ENCODE results near the gene AP1AR.

Gene AP1AR

DNA sequence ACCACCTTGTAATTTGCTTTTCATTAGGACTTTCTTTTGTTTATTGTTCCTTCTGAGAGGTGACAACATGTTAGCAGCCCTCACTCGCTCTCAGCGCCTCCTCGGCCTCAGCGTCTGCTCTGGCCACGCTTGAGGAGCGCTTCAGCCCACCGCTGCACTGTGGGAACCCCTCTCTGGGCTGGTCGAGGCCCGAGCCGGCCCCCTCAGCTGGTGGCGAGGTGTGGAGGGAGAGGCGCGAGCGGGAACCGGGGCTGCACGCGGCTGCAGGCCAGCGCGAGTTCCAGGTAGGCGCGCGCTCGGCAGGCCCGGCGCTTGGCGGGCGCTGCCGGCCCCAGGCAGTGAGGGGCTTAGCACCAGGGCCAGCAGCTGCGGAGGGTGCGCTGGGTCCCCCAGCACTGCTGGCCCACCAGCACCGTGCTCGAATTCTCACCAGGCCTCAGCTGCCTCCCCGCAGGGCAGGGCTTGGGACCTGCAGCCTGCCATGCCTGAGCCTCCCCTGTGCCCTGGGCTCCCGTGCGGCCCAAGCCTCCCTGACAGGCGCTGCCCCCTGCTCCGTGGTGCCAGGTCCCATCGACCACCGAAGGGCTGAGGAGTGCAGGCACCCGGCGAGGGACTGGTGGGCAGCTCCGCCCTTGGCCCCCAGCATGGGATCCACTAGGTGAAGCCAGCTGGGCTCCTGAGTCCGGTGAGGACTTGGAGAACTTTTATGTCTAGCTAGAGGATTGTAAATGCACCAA, 9.2 kb upstream of the AP1AR start:
- DNase-seq: no peak

- no peak for DNase-seq
Measured at GRCh38 chr4:112225157-112225556, 6.4 kb upstream of the AP1AR start.

DNA sequence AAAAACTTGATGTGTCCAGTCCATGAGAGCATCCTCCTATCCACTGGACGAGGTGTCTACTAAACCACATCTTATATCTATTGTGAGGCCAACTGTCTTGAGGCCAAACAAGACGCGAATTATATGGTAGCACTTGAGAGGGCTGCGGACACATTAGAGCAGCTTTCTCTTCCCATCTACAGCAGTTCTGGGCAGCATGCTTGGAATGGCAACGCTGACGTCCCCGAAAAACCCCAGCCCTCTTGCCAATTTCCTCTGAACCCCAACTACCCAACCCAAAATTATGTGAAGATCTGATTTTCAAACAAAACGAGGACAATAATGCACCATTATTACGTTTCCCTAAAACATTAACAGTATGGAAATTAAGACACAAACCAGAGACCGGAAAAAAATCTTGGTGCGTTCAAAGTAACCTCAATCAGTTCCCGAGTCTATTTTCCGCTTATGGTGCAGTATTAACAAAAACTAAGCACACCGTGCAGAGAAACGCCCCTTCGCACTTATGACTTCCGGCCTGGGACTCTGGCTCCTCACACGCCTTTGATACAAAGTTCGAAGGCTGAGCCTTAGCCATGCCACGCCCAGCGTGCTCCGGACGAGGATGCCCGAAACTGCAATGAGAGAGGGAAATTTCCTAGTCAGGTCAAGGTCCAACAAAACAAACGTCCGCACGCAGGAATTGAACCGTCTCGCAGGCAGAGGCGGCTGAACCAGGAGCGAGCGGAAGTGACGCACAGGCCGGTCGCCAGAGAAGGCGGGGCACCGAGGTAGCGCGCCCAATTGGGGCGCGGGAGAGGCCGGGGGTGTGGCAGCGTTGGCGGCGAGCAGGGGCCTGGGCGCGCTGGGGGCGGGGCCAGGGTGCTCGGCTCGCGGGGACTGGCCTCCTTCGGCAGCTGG, 458 bp upstream of the AP1AR start:
- peak; percentile 94 for DNase-seq

- peak; percentile 33 for DNase-seq
Measured at GRCh38 chr4:112234952-112235609, 3.5 kb downstream of the AP1AR start.

- no peak for DNase-seq
Measured at GRCh38 chr4:112236040-112236439, 4.5 kb downstream of the AP1AR start.

- no peak for DNase-seq
Measured at GRCh38 chr4:112238833-112239232, 7.2 kb downstream of the AP1AR start.

GRCh38 chr4:112245383-112245782, 13.8 kb downstream of the AP1AR start:
- DNase-seq: no peak

DNA sequence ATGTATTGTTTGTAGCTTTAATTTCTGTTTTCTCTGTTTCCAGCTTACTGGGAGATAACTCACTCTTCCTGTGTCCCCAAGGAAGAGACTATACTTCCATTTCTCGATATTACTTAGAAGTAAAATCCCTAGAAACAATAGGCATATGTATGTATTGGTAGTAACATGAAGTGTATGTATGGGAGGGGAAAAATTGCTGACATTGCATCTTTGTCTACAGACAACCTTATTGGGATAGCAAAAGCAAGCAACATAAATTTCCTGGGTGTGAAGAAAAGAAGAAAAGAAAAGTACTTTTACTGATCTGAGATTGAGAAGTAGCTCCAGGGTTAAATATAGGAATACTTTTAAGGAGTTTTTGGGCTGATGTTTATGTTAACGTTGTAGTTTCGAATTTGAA, 15.4 kb downstream of the AP1AR start:
- no peak for DNase-seq

DNA sequence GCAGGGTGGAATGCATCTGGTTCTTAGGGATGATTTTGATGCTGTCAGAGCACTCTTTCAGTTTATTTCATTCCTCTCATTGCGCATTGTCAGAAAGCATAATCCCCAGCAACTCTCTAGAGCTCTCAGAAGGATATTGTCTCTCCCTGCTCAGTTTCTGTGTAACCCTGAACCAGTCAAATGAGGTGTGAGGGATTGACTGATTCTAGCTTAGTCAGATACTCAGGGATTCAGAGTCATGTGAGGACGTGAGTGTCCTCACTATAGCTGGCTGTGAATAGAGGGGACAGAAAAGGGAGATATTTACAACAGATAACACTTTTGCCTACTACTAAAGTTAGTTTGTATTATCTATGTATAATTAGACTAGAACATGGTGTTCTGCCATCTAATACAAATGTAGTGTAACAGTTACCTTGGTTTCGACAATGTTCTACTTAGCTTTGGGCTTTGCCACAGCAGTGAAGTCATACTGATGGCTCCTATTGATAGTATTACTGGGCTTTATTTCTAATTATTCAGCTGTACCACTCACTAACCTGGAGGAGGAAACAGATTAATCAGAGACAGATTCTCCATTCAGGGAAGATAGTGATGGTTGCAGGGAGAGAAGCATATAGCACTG, 19.5 kb downstream of the AP1AR start:
- DNase-seq: no peak

- DNase-seq: no peak
Measured at GRCh38 chr4:112252234-112252633, 20.6 kb downstream of the AP1AR start.

DNA sequence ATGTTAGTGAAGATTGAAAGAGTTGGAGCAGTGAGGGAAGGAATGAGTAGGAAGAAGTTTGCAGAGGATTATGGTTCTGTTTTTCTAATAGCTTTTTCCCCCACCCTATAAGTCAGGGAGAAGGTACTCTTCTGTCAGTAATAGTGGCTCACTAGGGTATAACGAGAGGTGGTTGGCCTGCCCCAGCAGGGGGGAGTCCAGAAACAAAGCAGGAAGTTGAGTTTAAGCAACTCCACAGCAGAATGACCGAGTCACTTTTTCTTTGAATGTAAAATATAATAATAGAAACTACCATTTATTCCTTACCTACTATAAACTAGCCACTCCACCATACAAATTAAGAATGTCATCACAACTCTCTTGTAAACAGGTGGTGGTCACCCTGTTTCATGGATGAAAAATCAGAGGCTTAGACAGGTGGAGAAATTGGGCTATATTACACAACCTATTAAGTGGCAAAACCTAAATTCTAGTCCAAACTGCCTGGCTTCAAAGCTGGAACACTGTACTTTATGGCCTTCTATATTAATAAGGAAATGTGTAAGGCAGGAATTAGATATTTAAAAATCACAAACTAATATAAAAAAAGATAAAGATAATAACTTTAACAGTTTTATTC, 21.9 kb downstream of the AP1AR start:
- DNase-seq: no peak

DNA sequence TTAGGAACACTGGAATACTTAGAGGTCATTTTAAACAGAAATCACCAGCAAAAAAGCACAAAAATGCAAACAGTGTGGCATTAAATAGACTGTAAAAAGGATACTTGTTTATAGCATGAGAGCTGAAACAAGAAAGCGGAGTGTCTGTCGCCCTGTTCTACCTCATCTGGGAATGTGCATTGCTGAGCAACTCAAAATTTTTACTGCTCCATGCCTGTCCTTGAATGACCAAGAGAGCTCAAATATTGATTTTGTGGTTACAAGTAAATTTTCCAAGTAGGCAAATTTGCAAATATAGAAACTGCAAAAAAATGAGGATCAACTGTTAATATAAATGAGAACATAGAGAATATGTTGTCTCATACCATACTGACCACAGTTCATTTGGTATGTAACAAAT, 25.5 kb downstream of the AP1AR start:
- no peak for DNase-seq

GRCh38 chr4:112266823-112267222, 35.2 kb downstream of the AP1AR start:
- DNase-seq: no peak

GRCh38 chr4:112270051-112270450, 38.5 kb downstream of the AP1AR start:
- no peak for DNase-seq

DNA sequence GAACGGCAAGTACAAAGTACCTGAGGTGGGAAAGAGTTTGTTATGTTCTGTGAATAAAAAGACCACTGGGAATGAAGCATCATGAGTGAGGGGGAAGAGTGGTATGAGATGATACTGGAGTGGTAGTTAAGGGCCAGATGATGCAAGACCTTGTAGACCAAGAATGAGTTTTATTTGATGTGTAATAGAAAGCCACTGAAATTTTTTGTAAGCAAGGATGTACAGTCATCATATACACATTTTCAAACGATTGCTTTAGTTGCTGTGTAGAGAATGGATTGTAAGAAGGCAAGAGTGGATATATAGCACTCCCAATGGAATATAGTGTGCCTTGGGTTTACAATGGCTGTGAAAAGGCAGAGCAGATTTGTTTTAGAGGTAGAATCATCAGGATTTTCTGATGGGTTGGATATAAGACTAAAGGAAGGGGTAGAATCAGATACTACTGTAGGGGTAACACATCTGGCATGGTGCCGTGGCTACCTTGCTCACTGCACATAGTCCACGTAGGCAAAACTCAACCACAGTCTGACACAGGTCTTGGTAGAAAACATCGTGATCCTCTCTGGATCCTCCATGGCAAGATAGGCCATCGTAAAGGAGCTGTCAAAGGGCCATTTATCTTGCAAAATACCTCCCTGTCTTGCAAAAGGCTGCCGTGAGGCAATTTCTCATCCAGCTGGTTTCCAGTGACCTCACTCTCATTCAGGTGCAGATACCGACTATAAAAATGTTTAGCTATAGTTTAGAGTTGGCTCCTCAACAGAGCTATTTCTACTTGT, 39.2 kb downstream of the AP1AR start:
- DNase-seq: no peak

- DNase-seq: no peak
Measured at GRCh38 chr4:112272292-112272691, 40.7 kb downstream of the AP1AR start.

DNA sequence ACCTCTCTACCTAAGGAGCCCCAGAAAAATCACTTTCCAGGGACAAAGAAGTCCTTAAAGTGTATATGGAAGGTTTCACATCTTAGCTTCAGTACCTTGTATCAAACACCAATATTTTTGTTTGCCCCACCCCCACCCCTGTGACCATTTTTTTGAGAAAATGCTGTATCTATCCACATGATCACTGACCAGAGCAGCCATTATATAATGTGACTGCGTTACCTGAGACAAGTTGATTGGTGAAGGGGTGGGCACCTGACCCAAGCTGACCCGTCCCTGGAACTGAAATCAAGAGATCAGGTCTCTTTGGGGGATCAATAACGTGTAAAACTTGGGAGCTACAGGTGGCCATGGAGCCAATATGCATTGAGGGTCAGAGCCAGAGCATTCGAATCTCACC, 43.4 kb downstream of the AP1AR start:
- no peak for DNase-seq

GRCh38 chr4:112276113-112276512, 44.5 kb downstream of the AP1AR start:
- no peak for DNase-seq

- no peak for DNase-seq
Measured at GRCh38 chr4:112277220-112277619, 45.6 kb downstream of the AP1AR start.

GRCh38 chr4:112277705-112278448, 46.3 kb downstream of the AP1AR start:
- no peak for DNase-seq
